Coronary artery (tissue), 2 donors: ENCODE data around the gene NPR3.

Experiments
- DNase-seq: peaks from one replicate; pipeline ENCODE4 v3.0.0-alpha.2; 2017; ENCODE audit warnings: low spot score
- H3K27ac ChIP-seq, 2 donors: fragments of 200-600 bp; sonication (generic); one replicate each; pipeline ENCODE4 v1.5.1; 2016 to 2019
- H3K4me3 ChIP-seq: fragments of 200-600 bp; sonication (generic); 2 replicates; pipeline ENCODE4 v1.5.1; 2016; ENCODE audit warnings: mild to moderate bottlenecking, moderate library complexity
- CTCF ChIP-seq: fragments of 200-600 bp; sonication (generic); IDR thresholded peaks from one replicate; pipeline ENCODE4 v1.5.1; 2019; ENCODE audit warnings: antibody characterized with exemption

The NPR3 gene

GRCh38 chr5:32720300-32720699, 9.2 kb downstream of the NPR3 start:
- Histone ChIP-seq H3K27ac (no peak overlapping the region), H3K4me3 (no peak overlapping the region)
- no peak for DNase-seq
- TF ChIP-seq CTCF = no peak

- TF ChIP-seq CTCF = no peak
- DNase-seq = no peak
- Histone ChIP-seq H3K4me3 (no peak overlapping the region), H3K27ac (no peak overlapping the region)
Measured at GRCh38 chr5:32721626-32722025, 10.5 kb downstream of the NPR3 start.

- DNase-seq = no peak
- no peak overlapping the region for H3K4me3 ChIP-seq
- no peak overlapping the region for H3K27ac ChIP-seq
- TF ChIP-seq CTCF = no peak
Measured at GRCh38 chr5:32722957-32723356, 11.8 kb downstream of the NPR3 start.

- no peak for DNase-seq
- no peak for TF ChIP-seq CTCF
- Histone ChIP-seq H3K4me3 (no peak overlapping the region), H3K27ac (no peak overlapping the region)
Measured at GRCh38 chr5:32724526-32724925, 13.4 kb downstream of the NPR3 start.

- Histone ChIP-seq H3K27ac (no peak overlapping the region), H3K4me3 (no peak overlapping the region)
- no peak for DNase-seq
- TF ChIP-seq CTCF = no peak
Measured at GRCh38 chr5:32726086-32726557, 15.0 kb downstream of the NPR3 start.

GRCh38 chr5:32729651-32730050, 18.5 kb downstream of the NPR3 start:
- Histone ChIP-seq H3K27ac (no peak overlapping the region), H3K4me3 (no peak overlapping the region)
- no peak for TF ChIP-seq CTCF
- DNase-seq = no peak

- TF ChIP-seq CTCF = no peak
- H3K27ac ChIP-seq = no peak overlapping the region
- DNase-seq = no peak
- H3K4me3 ChIP-seq = no peak overlapping the region
Measured at GRCh38 chr5:32733590-32734340, 22.6 kb downstream of the NPR3 start.
